T-helper 2 cell treated with Interferon-gamma antibody and Interleukin-4, amounts not matched to agents 5 μg/mL and 100 μg/mL, for 36 hours (primary cell): ENCODE results near the gene CLEC4C.

Experiments used
- DNase-seq: peaks from one replicate; pipeline ENCODE4 v3.0.0; 2021; ENCODE audit warnings: low spot score
- H3K27ac Mint-ChIP-seq: one replicate; pipeline ENCODE4 v1.8.0; 2021; ENCODE audit warnings: mild to moderate bottlenecking, mixed read lengths
- H3K27me3 Mint-ChIP-seq: one replicate; pipeline ENCODE4 v1.8.0; 2021; ENCODE audit warnings: low read depth, mixed read lengths
- H3K36me3 Mint-ChIP-seq: one replicate; pipeline ENCODE4 v1.8.0; 2021; ENCODE audit warnings: low read depth, mixed read lengths
- H3K4me1 Mint-ChIP-seq: one replicate; pipeline ENCODE4 v1.8.0; 2021; ENCODE audit warnings: low read depth, mixed read lengths
- H3K4me3 Mint-ChIP-seq: one replicate; pipeline ENCODE4 v1.8.0; 2022; ENCODE audit warnings: mild to moderate bottlenecking, moderate library complexity, mixed read lengths
- H3K9me3 Mint-ChIP-seq: one replicate; pipeline ENCODE4 v1.8.0; 2021; ENCODE audit warnings: mixed read lengths

Gene CLEC4C

GRCh38 chr12:7709969-7710675 is 37.1 kb downstream of the CLEC4C start:
- Mint-ChIP-seq H3K27me3 (no peaks in the 10 kb centered on the region), H3K9me3 (no peaks in the 10 kb centered on the region), H3K27ac (no peak overlapping the region), H3K4me1 (no peaks in the 10 kb centered on the region), H3K4me3 (no peak overlapping the region), H3K36me3 (no peaks in the 10 kb centered on the region)
- DNase-seq = no peak

- Mint-ChIP-seq H3K36me3 (no peaks in the 10 kb centered on the region), H3K27ac (no peak overlapping the region), H3K27me3 (no peaks in the 10 kb centered on the region), H3K4me3 (no peak overlapping the region), H3K4me1 (no peaks in the 10 kb centered on the region), H3K9me3 (no peaks in the 10 kb centered on the region)
- no peak for DNase-seq
Observed at GRCh38 chr12:7705846-7706245, 41.3 kb downstream of the CLEC4C start.

GRCh38 chr12:7695566-7696197 is 51.5 kb downstream of the CLEC4C start, which contains the start of gene GDF3:
GDF3 (minus strand) TSS chr12:7695775; CDS start chr12:7695728, 47 bp downstream.
- H3K4me1 Mint-ChIP-seq = no peaks in the 10 kb centered on the region
- no peak within 1 kb of the TSS for H3K27ac Mint-ChIP-seq
- H3K36me3 Mint-ChIP-seq = no peaks in the 10 kb centered on the region
- no peak for DNase-seq
- peaks cover 15% of the 10 kb centered on the region for H3K27me3 Mint-ChIP-seq
- no peak within 1 kb of the TSS for H3K4me3 Mint-ChIP-seq
- no peaks in the 10 kb centered on the region for H3K9me3 Mint-ChIP-seq

- no peaks in the 10 kb centered on the region for H3K4me1 Mint-ChIP-seq
- peaks cover 15% of the 10 kb centered on the region for H3K27me3 Mint-ChIP-seq
- H3K4me3 Mint-ChIP-seq = no peak overlapping the region
- no peaks in the 10 kb centered on the region for H3K36me3 Mint-ChIP-seq
- no peaks in the 10 kb centered on the region for H3K9me3 Mint-ChIP-seq
- no peak overlapping the region for H3K27ac Mint-ChIP-seq
- no peak for DNase-seq
Observed at GRCh38 chr12:7695237-7695560, 52.0 kb downstream of the CLEC4C start.

- DNase-seq = no peak
- H3K27me3 Mint-ChIP-seq = peaks cover 15% of the 10 kb centered on the region
- H3K27ac Mint-ChIP-seq = no peak overlapping the region
- H3K9me3 Mint-ChIP-seq = no peaks in the 10 kb centered on the region
- no peaks in the 10 kb centered on the region for H3K36me3 Mint-ChIP-seq
- H3K4me1 Mint-ChIP-seq = no peaks in the 10 kb centered on the region
- H3K4me3 Mint-ChIP-seq = no peak overlapping the region
Observed at GRCh38 chr12:7694556-7695236, 52.5 kb downstream of the CLEC4C start.

- H3K4me1 Mint-ChIP-seq = no peaks in the 10 kb centered on the region
- H3K27ac Mint-ChIP-seq = no peak overlapping the region
- DNase-seq = no peak
- no peaks in the 10 kb centered on the region for H3K36me3 Mint-ChIP-seq
- H3K9me3 Mint-ChIP-seq = no peaks in the 10 kb centered on the region
- H3K27me3 Mint-ChIP-seq = peaks cover 15% of the 10 kb centered on the region
- H3K4me3 Mint-ChIP-seq = no peak overlapping the region
Observed at GRCh38 chr12:7693793-7694192, 53.4 kb downstream of the CLEC4C start.

GRCh38 chr12:7681535-7681934 is 65.6 kb downstream of the CLEC4C start:
- Mint-ChIP-seq H3K4me3 (no peak overlapping the region), H3K4me1 (peaks cover 3% of the 10 kb centered on the region), H3K27me3 (no peaks in the 10 kb centered on the region), H3K36me3 (no peaks in the 10 kb centered on the region), H3K27ac (no peak overlapping the region), H3K9me3 (no peaks in the 10 kb centered on the region)
- DNase-seq = no peak
